Neural crest cell (in vitro differentiated cells): ENCODE measurements around the gene ZNF648. TPM values are rescaled to one million over a fixed set of nuclear protein-coding genes. Genes with fewer than 3 reads are reported as not detected.

Experiments
- DNase-seq: peaks from one replicate; pipeline ENCODE4 v3.0.0; 2021; ENCODE audit warnings: low read depth, mixed read lengths, low spot score
- H3K27ac Mint-ChIP-seq: one replicate; pipeline ENCODE4 v1.8.0; 2021; ENCODE audit warnings: mild to moderate bottlenecking, mixed read lengths; ENCODE audit not compliant: unreplicated experiment
- H3K27me3 Mint-ChIP-seq: 2 replicates; pipeline ENCODE4 v1.8.0; 2021; ENCODE audit warnings: low read depth, mild to moderate bottlenecking, mixed read lengths
- H3K36me3 Mint-ChIP-seq: 2 replicates; pipeline ENCODE4 v1.8.0; 2021; ENCODE audit warnings: low read depth, mild to moderate bottlenecking, mixed read lengths
- H3K4me1 Mint-ChIP-seq: 2 replicates; pipeline ENCODE4 v1.8.0; 2021; ENCODE audit warnings: mixed read lengths
- H3K4me3 Mint-ChIP-seq: one replicate; pipeline ENCODE4 v1.8.0; 2021; ENCODE audit warnings: mild to moderate bottlenecking, mixed read lengths
- H3K9me3 Mint-ChIP-seq: 2 replicates; pipeline ENCODE4 v1.8.0; 2021; ENCODE audit warnings: mixed read lengths
- CTCF ChIP-seq: fragments of 200-600 bp; sonication (generic); conservative IDR thresholded peaks from 2 replicates; pipeline ENCODE4 v1.5.0; 2021; ENCODE audit warnings: antibody characterized with exemption, mild to moderate bottlenecking
- total RNA-seq: library from RNA; stranded (reverse); gene quantifications from 2 replicates; pipeline ENCODE4 v1.2.1, GENCODE V29; 2021

ZNF648 gene
- total RNA-seq, 1 donor from 2014 or later = 0.77 TPM

- Mint-ChIP-seq H3K4me1 (no peaks in the 10 kb centered on the region), H3K4me3 (no peak overlapping the region), H3K9me3 (no peaks in the 10 kb centered on the region), H3K36me3 (no peaks in the 10 kb centered on the region), H3K27ac (no peak overlapping the region), H3K27me3 (no peaks in the 10 kb centered on the region)
- no peak for TF ChIP-seq CTCF
- DNase-seq = no peak
These were observed 29.6 kb upstream of the ZNF648 start for GRCh38 chr1:182091083-182091482.

GRCh38 chr1:182087719-182088350 is 26.3 kb upstream of the ZNF648 start:
- Mint-ChIP-seq H3K9me3 (no peaks in the 10 kb centered on the region), H3K4me3 (no peak overlapping the region), H3K27ac (no peak overlapping the region), H3K36me3 (no peaks in the 10 kb centered on the region), H3K27me3 (no peaks in the 10 kb centered on the region), H3K4me1 (peaks cover 9% of the 10 kb centered on the region)
- DNase-seq = no peak
- no peak for TF ChIP-seq CTCF

GRCh38 chr1:182087304-182087703 is 25.8 kb upstream of the ZNF648 start:
- H3K9me3 Mint-ChIP-seq = no peaks in the 10 kb centered on the region
- no peak for TF ChIP-seq CTCF
- H3K27me3 Mint-ChIP-seq = no peaks in the 10 kb centered on the region

GRCh38 chr1:182086620-182087019 is 25.1 kb upstream of the ZNF648 start:
- Mint-ChIP-seq H3K4me1 (peaks cover 9% of the 10 kb centered on the region), H3K27ac (peak overlapping the region; percentile 36), H3K9me3 (no peaks in the 10 kb centered on the region), H3K36me3 (no peaks in the 10 kb centered on the region), H3K4me3 (no peak overlapping the region), H3K27me3 (no peaks in the 10 kb centered on the region)
- no peak for DNase-seq
- TF ChIP-seq CTCF = no peak

More at GRCh38 chr1:182087304-182087703, 25.8 kb upstream of the ZNF648 start:
- Mint-ChIP-seq H3K4me3 (no peak overlapping the region), H3K4me1 (peaks cover 9% of the 10 kb centered on the region), H3K36me3 (no peaks in the 10 kb centered on the region), H3K27ac (no peak overlapping the region)
- DNase-seq = no peak

GRCh38 chr1:182086136-182086535 is 24.6 kb upstream of the ZNF648 start:
- Mint-ChIP-seq H3K4me3 (no peak overlapping the region), H3K27me3 (no peaks in the 10 kb centered on the region), H3K9me3 (no peaks in the 10 kb centered on the region), H3K4me1 (peaks cover 9% of the 10 kb centered on the region), H3K36me3 (no peaks in the 10 kb centered on the region), H3K27ac (no peak overlapping the region)
- no peak for DNase-seq
- TF ChIP-seq CTCF = no peak
